NCI-H128 (cell line): ENCODE measurements around the gene ATXN7.

Experiments
- DNase-seq: peaks from one replicate; lab custom pipeline; 2025; ENCODE audit not compliant: unreplicated experiment; lab: John Stamatoyannopoulos, UW

Gene ATXN7

GRCh38 chr3:63960048-63960711, 96.5 kb downstream of the ATXN7 start:
- DNase-seq, result no peak

DNA sequence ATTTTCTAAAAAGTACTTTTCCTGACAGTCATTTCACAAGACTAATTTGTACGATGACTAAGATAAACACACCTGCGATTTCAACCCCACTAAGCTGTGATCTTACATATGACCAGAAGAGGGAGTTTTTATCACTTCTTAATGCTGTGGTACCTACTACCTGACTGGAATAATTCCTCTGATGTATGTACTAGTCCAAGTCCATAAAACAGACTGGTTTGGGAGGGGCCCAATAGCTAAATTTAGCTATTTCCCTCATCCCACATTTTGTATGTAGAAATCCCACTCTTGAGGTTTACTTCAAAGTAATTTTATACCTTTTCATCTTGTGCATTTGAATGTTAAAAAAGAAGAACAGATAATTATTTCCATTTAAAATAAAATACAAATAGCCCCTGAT, 98.2 kb downstream of the ATXN7 start:
- peak; percentile 2 for DNase-seq

GRCh38 chr3:63963496-63963895, 99.8 kb downstream of the ATXN7 start:
- no peak for DNase-seq

- DNase-seq, result no peak
These were observed 101.2 kb downstream of the ATXN7 start for GRCh38 chr3:63964681-63965485.

- DNase-seq, result no peak
These were observed 102.3 kb downstream of the ATXN7 start for GRCh38 chr3:63966007-63966406.

DNA sequence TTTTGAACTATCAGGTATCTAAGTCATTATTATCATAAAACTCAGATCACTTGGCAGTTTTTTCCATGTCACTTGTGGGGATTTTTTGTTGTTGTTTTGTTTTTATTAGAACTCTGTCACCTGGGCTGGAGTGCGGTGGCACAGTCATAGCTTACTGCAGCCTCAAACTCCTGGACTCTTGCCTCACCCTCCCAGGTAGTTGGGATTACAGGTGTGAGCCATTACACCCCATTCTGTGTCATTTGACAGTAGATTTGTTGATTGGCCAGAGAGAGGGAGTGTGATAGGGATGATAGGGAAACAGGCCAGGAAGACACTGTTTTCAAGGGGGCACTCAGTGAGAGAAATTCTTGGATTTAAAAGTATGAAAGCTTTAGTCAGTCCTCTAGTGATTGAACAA, 103.2 kb downstream of the ATXN7 start:
- no peak for DNase-seq

DNA sequence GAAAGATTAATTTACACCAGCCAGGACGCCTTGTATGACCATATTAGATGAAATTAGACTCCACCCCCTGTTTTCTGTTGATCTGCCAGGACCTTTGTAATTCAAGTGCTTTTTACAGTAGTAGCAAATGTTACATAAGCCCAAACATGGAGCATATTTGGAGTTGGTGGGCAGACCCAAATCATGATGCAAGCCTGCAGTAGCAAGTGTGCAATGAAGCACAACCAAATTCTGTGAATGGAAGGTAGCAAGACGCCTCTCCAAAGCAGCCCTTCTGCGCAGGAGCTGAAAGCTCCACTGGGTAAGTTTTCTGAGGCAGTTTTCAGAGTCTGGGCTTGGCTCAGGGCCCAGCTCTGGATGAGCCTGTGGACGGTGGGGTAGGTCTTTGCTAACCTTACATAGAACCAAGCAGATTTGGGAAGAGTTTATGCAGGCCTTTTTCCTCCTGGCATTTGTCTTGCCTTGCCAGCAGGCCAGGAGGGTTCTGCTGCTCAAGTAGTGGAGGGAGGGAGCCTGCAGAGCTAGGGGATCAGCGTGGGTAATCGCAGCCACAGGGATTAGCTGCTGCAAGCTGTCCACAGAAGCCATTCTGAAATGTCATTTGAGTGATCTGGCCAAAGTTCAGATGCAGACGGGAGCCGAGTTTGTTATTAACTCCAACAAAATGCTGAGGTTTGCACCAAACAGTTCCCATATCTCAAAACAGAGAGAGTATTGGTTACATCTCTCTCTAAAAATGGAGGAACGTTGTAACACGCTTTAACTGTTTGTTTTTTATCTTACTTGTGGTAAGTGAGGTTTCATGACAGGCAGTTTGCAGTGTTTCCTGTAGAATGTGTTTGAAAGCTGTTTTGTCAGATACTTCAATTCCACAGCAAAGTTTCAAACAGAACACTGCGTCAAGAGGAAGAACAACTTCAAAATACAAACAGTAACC, 104.3 kb downstream of the ATXN7 start:
- peak; percentile 3 for DNase-seq

GRCh38 chr3:63968612-63969350, 105.1 kb downstream of the ATXN7 start:
- no peak for DNase-seq

DNA sequence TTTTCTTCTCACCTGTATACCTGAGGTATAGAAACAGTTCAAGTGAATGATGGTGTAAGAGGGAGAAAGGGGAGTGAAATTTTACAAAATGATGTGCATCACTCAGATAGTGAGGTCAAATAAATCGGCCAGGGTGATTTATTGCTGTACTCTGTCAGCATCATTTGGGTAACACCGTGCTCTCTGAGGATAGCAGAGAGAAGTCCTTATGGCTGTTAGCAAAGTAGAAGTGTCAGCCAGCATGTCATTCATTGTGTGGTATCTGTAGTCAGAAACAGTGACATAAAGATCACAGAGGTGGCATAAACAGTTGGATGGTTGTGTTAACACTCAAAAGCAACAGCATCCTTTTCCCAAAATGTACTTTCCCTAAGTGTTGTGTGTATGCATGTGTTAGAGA, 106.2 kb downstream of the ATXN7 start:
- DNase-seq, result no peak

DNA sequence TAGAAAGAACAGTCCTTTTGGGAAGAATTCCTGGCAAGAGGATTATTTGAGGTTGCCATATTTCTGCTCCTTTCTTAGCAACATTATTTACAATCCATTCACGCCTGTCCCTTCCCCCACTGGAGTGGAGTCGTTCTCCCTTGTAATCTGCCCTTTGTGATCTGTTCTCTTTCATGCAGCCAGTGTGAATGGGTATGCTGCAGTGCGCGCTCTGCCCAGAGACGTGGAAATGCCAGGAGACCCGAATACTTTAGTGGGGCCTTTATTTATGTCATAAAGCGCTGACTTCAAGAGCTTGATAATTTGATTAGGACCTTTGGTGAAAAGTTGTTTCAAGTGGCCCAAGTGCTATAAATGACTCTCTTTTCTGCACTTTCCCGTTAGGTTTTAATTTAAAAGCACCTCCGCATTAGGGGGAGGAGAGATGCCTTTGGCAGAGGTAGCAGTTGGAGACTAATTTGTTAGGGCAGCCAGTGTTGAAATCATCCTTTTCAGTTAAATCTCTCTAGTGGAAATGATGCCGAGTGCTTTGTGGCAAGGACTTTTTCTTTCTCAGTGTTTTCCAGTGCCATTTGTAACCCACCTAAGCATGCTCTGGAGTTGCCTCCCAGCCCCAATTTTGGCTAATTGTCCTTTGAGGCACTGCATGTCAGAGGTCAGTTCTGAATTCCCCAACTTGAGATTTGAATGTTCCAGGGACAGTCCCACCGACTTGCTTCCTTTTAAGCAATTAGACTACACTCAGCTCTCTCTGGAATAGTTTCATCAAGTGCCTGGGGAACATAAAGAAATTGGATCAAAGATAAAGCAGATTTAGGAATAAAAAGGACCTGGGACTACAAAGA, 107.2 kb downstream of the ATXN7 start:
- DNase-seq, result no peak

- DNase-seq, result no peak
These were observed 108.5 kb downstream of the ATXN7 start for GRCh38 chr3:63972196-63972595.

DNA sequence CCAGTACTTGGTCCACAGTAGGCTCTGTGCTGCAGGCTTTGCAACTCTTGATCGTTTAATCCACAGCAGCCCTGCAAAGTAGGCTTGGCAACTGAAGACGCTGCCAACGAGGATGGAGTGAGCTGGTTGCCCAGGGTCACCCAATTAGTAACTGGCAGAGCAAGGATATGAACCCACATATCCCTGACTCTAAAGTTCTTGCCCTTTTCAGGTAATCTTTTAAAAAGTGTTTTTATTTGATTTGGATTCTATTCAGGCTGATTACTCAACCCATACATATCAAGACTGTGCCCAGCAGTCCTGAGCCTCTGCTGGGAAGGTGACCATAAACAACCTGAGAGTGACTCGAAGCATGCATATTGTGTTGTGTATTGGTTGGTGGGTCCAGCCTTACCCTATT, 109.3 kb downstream of the ATXN7 start:
- DNase-seq, result no peak

DNA sequence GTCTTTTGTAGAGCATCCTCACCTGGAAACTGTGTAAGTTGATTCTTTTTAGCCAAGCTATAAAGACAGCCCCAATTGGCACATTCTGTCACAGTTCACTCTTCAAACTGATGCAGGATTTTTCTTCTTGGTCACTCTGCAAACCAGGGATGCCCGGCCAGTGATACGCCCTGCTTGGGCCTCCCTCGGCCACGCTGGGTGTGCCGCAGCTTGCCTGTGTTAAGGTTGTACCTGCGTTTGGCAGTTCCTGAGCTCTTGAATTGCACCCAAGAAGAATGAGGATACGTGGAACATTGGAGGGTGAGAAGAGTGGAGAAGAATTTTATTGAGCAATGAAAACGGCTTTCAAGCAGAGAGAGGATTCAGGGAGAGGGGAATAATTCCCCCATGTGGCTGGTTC, 109.7 kb downstream of the ATXN7 start:
- no peak for DNase-seq

- no peak for DNase-seq
These were observed 110.8 kb downstream of the ATXN7 start for GRCh38 chr3:63974451-63974850.

DNA sequence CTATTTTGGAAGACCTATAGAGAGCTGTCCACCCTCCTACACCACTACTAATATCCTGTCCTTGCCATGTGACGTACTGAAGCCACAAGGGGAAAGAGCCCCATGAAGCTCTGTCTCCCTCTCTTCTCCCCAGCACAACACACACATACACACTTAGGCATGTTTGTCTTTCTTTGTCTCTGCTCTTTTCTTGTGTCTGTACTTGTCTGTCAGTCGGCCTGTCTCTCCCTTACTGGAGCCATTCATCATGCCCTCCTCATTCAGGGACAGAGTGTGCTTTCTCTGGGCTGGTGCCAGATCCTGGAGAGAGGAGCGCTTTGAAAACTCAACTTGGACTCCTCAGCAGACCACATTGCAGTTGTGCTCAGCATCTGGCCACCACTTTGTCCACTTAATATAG, 112.1 kb downstream of the ATXN7 start:
- no peak for DNase-seq

DNA sequence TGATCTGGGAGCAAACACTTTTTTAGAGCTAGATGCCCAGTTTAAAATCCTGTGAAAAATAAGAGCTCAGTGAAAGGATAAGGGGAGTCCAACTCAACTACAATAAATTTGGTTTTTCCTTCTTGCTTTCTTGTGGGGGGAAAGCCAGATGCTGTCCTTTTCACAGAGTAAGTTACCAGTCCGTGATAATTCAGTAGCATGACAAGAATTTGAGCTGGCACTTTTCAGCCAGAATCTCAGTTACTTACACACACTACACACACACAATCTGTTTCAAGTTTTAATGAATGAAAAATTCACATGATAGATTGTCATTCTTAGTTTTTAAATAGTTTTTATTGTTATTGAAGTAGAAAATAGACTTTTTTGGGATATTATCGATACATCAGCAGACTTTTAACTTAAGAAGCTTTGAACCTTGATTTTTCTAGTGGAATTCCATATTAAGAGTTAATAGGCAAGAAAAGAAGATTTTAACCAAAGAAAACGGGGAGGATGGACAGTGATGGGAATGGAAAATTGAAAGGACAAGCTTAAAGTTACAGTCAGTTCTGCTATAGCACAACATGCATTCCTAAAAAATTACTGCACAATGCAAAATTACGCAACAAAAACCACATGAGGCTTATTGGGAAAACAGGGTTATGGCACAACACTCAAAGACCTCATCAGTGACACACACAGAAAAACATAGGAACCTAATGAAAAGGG, 112.6 kb downstream of the ATXN7 start:
- DNase-seq, result no peak

GRCh38 chr3:63976872-63977200, 113.2 kb downstream of the ATXN7 start:
- DNase-seq, result no peak

- no peak for DNase-seq
These were observed 114.2 kb downstream of the ATXN7 start for GRCh38 chr3:63977893-63978292.

DNA sequence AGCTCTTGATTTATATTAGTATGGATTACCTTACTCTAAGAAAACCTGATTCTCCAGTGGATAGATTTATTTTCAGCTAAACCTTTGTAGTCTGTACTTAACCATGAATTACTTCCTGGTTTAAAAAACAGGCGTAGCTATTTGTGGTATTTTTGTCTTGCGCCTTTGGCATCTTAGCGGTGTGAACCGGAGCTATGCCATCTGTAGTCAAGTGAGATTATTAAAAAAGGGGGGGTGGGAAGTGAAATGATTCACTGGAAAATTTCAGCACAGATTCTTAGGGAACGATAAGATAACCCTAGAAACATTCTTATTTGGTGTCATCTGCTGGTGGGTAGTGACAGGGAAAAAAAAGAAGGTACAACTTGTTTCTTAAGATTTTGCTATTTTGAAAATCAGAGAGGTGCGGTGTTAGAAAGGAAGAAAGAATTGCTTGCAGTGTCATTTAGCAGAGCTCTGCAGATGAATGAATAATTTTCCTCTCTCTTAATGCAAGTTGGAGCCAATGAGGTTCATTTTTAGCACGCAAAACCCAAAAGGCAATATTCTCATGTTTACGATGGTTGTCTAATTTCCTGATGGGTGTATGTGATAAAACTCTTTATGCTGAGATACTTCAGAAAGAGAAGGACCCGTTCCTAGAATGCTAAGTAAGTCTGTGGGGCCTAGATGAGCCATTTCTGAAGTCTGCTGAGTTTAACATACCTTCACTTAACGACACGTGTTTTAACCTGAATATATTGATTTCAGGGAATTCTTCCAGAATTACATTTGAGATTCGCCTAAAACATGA, 115.6 kb downstream of the ATXN7 start:
- no peak for DNase-seq
